ENCODE measurements around the gene HNF1B. TPM values are rescaled to one million over a fixed set of nuclear protein-coding genes. Genes with fewer than 3 reads are reported as not detected.

Gene HNF1B
- total RNA-seq, 6 donors from 2014 or later, result 14.4 to 31.4 (median 16.0) TPM

DNA sequence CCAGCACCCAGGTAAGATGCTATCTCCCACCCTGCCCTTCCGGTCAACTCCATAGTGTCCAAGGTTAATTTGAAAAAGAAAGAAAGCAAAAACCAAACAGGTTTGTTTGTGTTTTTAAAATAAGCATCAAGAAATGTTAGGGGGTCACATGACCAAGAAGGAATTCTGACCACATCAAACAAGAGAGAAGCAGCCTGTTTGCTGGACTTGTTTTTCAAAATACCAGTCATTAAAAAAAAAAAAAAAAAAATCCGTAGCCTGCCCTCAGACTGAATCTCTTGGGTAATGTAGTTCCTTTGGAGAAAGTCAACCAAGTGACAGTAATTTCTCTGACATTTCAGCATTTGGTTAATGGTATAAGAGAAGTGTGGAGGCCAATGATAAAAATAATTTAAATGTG is 38.4 kb downstream of the HNF1B start:
- H3K9me3 ChIP-seq, result no peaks in the 10 kb centered on the region

GRCh38 chr17:37702598-37702997 is 42.3 kb downstream of the HNF1B start:
- TF ChIP-seq EP300 (IDR thresholded peaks at IDR 0.05) (no peak), POLR2A (IDR thresholded peaks at IDR 0.05) (no peak), POLR2AphosphoS5 (IDR thresholded peaks at IDR 0.05) (no peak)
- TF ChIP-seq, protein P1, sequence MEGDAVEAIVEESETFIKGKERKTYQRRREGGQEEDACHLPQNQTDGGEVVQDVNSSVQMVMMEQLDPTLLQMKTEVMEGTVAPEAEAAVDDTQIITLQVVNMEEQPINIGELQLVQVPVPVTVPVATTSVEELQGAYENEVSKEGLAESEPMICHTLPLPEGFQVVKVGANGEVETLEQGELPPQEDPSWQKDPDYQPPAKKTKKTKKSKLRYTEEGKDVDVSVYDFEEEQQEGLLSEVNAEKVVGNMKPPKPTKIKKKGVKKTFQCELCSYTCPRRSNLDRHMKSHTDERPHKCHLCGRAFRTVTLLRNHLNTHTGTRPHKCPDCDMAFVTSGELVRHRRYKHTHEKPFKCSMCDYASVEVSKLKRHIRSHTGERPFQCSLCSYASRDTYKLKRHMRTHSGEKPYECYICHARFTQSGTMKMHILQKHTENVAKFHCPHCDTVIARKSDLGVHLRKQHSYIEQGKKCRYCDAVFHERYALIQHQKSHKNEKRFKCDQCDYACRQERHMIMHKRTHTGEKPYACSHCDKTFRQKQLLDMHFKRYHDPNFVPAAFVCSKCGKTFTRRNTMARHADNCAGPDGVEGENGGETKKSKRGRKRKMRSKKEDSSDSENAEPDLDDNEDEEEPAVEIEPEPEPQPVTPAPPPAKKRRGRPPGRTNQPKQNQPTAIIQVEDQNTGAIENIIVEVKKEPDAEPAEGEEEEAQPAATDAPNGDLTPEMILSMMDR (IDR thresholded peaks at IDR 0.05), result no peak
- no peak overlapping the region for H3K4me3 ChIP-seq
- H3K36me3 ChIP-seq, result peaks cover 0 to 8% (median 1%) of the 10 kb centered on the region in 4 donors
- peak in 1 of 2 donors; percentile 40 for ATAC-seq (ENCODE audit: low FRiP score in 2 of 2)
- H3K4me1 ChIP-seq, result no peaks in the 10 kb centered on the region
- H3K27ac ChIP-seq, result no peak overlapping the region
- no peaks in the 10 kb centered on the region for H3K9me3 ChIP-seq
- no peaks in the 10 kb centered on the region for H3K27me3 ChIP-seq
- DNase-seq, result no peak

More for the DNA sequence above, 38.4 kb downstream of the HNF1B start:
- ATAC-seq (ENCODE audit: low FRiP score in 2 of 2), result no peak
- Histone ChIP-seq H3K36me3 (no peaks in the 10 kb centered on the region), H3K4me3 (no peak overlapping the region), H3K4me1 (peaks cover 0 to 23% (median 6%) of the 10 kb centered on the region in 4 donors), H3K27me3 (no peaks in the 10 kb centered on the region), H3K27ac (no peak overlapping the region)
- no peak for DNase-seq
- TF ChIP-seq EP300 (IDR thresholded peaks at IDR 0.05), result no peak
- TF ChIP-seq, protein P1 (IDR thresholded peaks at IDR 0.05), result no peak
- no peak for TF ChIP-seq POLR2A (IDR thresholded peaks at IDR 0.05)
- no peak for TF ChIP-seq POLR2AphosphoS5 (IDR thresholded peaks at IDR 0.05)
- WGBS, 2 donors, result 69 to 79% methylated on average over 2 of the region's 2 CpGs

GRCh38 chr17:37701496-37701898 is 43.4 kb downstream of the HNF1B start:
- H3K4me3 ChIP-seq, result no peak overlapping the region
- peaks cover 0 to 8% (median 1%) of the 10 kb centered on the region in 4 donors for H3K36me3 ChIP-seq
- DNase-seq, result peak in 1 of 2 donors; percentile 47
- peak; percentile 73 to 82 for ATAC-seq (ENCODE audit: low FRiP score in 2 of 2)
- H3K27ac ChIP-seq, result no peak overlapping the region
- no peaks in the 10 kb centered on the region for H3K9me3 ChIP-seq
- H3K27me3 ChIP-seq, result no peaks in the 10 kb centered on the region
- no peaks in the 10 kb centered on the region for H3K4me1 ChIP-seq
- WGBS, 2 donors, result 27 to 40% methylated on average over 3 to 5 of the region's 5 CpGs
- TF ChIP-seq, protein P1 (IDR thresholded peaks at IDR 0.05), result peak; percentile 47 to 75 (median 56)
- no peak for TF ChIP-seq EP300 (IDR thresholded peaks at IDR 0.05)

- Histone ChIP-seq H3K27me3 (no peaks in the 10 kb centered on the region), H3K4me3 (no peak overlapping the region), H3K27ac (no peak overlapping the region), H3K36me3 (peaks cover 0 to 8% (median 1%) of the 10 kb centered on the region in 4 donors), H3K4me1 (no peaks in the 10 kb centered on the region), H3K9me3 (no peaks in the 10 kb centered on the region)
- TF ChIP-seq, protein P1 (IDR thresholded peaks at IDR 0.05), result no peak
- no peak for TF ChIP-seq POLR2AphosphoS5 (IDR thresholded peaks at IDR 0.05)
- no peak for TF ChIP-seq POLR2A (IDR thresholded peaks at IDR 0.05)
- no peak for ATAC-seq (ENCODE audit: low FRiP score in 2 of 2)
- 78 to 83% methylated on average over 5 to 6 of the region's 6 CpGs for WGBS, 2 donors
- DNase-seq, result peak in 1 of 2 donors; percentile 40
Observed at GRCh38 chr17:37700881-37701280, 44.0 kb downstream of the HNF1B start.

DNA sequence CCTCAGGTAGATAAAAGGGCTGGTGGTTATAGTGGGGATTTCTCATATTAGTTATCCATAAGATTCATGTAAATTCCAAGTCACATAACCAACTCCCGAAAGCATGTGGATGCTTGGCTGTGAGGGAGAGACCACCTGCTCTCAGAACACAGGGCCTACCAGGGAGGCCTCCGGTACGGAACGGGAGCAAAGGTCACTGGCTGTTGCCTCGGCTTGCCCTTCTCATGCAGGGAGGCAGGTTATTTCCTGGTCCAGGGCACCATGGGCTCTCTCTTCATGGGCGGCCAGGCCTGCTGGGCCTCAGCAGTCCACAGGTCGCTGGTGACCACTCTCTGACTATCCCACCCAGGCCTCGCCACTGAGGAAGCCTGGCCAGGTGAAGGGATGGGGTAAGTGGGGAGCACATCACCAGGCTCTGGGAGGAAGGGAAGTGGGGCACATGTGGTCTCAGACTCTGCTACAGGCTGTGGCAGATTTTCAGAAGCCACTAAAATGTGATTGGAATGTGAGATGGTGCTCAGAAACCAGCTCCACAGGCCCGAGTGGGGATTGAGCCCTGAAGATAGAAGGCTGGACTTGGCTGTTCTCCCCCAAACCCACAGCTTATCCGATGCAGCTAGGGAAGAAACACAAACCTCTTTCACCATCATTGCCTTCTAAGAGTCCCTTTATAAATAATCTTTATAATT is 45.4 kb downstream of the HNF1B start:
- Histone ChIP-seq H3K27me3 (no peaks in the 10 kb centered on the region), H3K36me3 (peaks cover 0 to 8% (median 1%) of the 10 kb centered on the region in 4 donors), H3K4me3 (no peak overlapping the region), H3K27ac (no peak overlapping the region), H3K9me3 (no peaks in the 10 kb centered on the region), H3K4me1 (no peaks in the 10 kb centered on the region)
- no peak for ATAC-seq (ENCODE audit: low FRiP score in 2 of 2)
- TF ChIP-seq, protein P1 (IDR thresholded peaks at IDR 0.05), result no peak
- TF ChIP-seq POLR2AphosphoS5 (IDR thresholded peaks at IDR 0.05) (no peak), EP300 (IDR thresholded peaks at IDR 0.05) (no peak), POLR2A (IDR thresholded peaks at IDR 0.05) (no peak)
- WGBS, 2 donors, result 74 to 89% methylated on average over 7 to 10 of the region's 10 CpGs
- DNase-seq, result peak in 1 of 2 donors; percentile 32
